Activated CD8-positive, alpha-beta memory T cell treated with anti-CD3 and anti-CD28 coated beads for 4 hours (primary cell): ENCODE data around the gene P3H2.

Experiments
- DNase-seq, 2 donors: peaks; one replicate each; pipeline ENCODE4 v3.0.0-alpha.2; 2020; ENCODE audit warnings: low read depth in 2 of 2

P3H2 gene

GRCh38 chr3:190053919-190054672 lies 66.6 kb downstream of the P3H2 start:
- no peak for DNase-seq

GRCh38 chr3:190051641-190052040 lies 69.1 kb downstream of the P3H2 start:
- no peak for DNase-seq

GRCh38 chr3:190048932-190049441 lies 71.7 kb downstream of the P3H2 start:
- no peak for DNase-seq

- no peak for DNase-seq
These were observed 75.7 kb downstream of the P3H2 start for GRCh38 chr3:190044974-190045373.

- DNase-seq, result no peak
These were observed 76.6 kb downstream of the P3H2 start for GRCh38 chr3:190044142-190044541.

- no peak for DNase-seq
These were observed 77.0 kb downstream of the P3H2 start for GRCh38 chr3:190043741-190044140.

- no peak for DNase-seq
These were observed 78.1 kb downstream of the P3H2 start for GRCh38 chr3:190042558-190042957.

- DNase-seq, result no peak
These were observed 79.2 kb downstream of the P3H2 start for GRCh38 chr3:190041333-190042041.

- no peak for DNase-seq
These were observed 80.6 kb downstream of the P3H2 start for GRCh38 chr3:190040145-190040544.

GRCh38 chr3:190038050-190038933 lies 82.4 kb downstream of the P3H2 start:
- DNase-seq, result no peak

GRCh38 chr3:190036631-190037030 lies 84.1 kb downstream of the P3H2 start:
- no peak for DNase-seq

- DNase-seq, result no peak
These were observed 86.3 kb downstream of the P3H2 start for GRCh38 chr3:190034446-190034845.

GRCh38 chr3:190032923-190033322 lies 87.8 kb downstream of the P3H2 start:
- DNase-seq, result no peak

GRCh38 chr3:190031887-190032752 lies 88.6 kb downstream of the P3H2 start:
- no peak for DNase-seq

GRCh38 chr3:190027116-190027515 lies 93.6 kb downstream of the P3H2 start:
- DNase-seq, result no peak

- DNase-seq, result no peak
These were observed 94.5 kb downstream of the P3H2 start for GRCh38 chr3:190026154-190026553.

GRCh38 chr3:190024912-190025311 lies 95.8 kb downstream of the P3H2 start:
- DNase-seq, result no peak

- no peak for DNase-seq
These were observed 100.9 kb downstream of the P3H2 start for GRCh38 chr3:190019844-190020243.

GRCh38 chr3:190019006-190019405 lies 101.7 kb downstream of the P3H2 start:
- no peak for DNase-seq

- no peak for DNase-seq
These were observed 102.2 kb downstream of the P3H2 start for GRCh38 chr3:190018460-190018859.
